ENCODE measurements around the gene ZEB1. TPM values are rescaled to one million over a fixed set of nuclear protein-coding genes. Genes with fewer than 3 reads are reported as not detected.

The ZEB1 gene
- total RNA-seq, 1 donor from 2014 or later: 38.8 TPM

DNA sequence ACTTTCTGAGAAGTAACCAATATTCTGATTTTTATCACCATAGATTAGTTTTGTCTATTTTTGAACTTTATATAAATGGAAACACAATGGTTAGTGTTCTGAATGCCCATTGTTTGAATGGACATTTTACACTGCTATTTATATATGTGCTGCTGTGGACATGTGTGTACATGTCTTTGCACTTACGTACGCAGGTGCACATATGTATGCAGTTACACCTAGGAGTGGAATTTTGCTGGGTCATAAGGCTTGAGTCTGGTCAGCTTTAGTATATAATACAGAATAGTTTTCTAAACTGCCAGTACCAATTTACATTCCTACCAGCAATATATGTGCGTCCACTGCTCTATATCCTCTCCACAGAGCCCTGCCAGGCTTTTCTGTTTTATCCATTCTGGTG, 24.5 kb upstream of the ZEB1 start:
- no peak overlapping the region for H3K4me3 ChIP-seq
- no peaks in the 10 kb centered on the region for H3K9me3 ChIP-seq (ENCODE audit: low read depth)
- no peak overlapping the region for H3K4me2 ChIP-seq
- Mint-ChIP-seq H3K27me3 (ENCODE audit: insufficient read depth, low read depth) (no peaks in the 10 kb centered on the region), H3K4me3 (no peak overlapping the region), H3K9me3 (no peaks in the 10 kb centered on the region), H3K36me3 (no peaks in the 10 kb centered on the region), H3K27ac (no peak overlapping the region), H3K4me1 (no peaks in the 10 kb centered on the region)
- H3K9ac ChIP-seq: no peak overlapping the region
- H3K36me3 ChIP-seq: no peaks in the 10 kb centered on the region
- DNase-seq (ENCODE audit: low spot score): no peak
- H3K79me2 ChIP-seq (ENCODE audit: low read depth): no peaks in the 10 kb centered on the region
- no peak overlapping the region for H2AFZ ChIP-seq (replicated peaks)
- H3K27ac ChIP-seq: no peak overlapping the region
- H3K27me3 ChIP-seq: no peaks in the 10 kb centered on the region
- H4K20me1 ChIP-seq (ENCODE audit: low read depth): no peaks in the 10 kb centered on the region
- no peaks in the 10 kb centered on the region for H3F3A ChIP-seq (ENCODE audit: low read depth)
- TF ChIP-seq CTCF (IDR thresholded peaks at IDR 0.05): no peak
- TF ChIP-seq EZH2 (IDR thresholded peaks at IDR 0.05): no peak
- TF ChIP-seq EZH2phosphoT487 (IDR thresholded peaks at IDR 0.05): no peak
- no peaks in the 10 kb centered on the region for H3K4me1 ChIP-seq

- H3K79me2 ChIP-seq (ENCODE audit: low read depth): no peaks in the 10 kb centered on the region
- no peak overlapping the region for H3K4me2 ChIP-seq
- Mint-ChIP-seq H3K4me3 (no peak overlapping the region), H3K9me3 (no peaks in the 10 kb centered on the region), H3K36me3 (no peaks in the 10 kb centered on the region), H3K27me3 (ENCODE audit: insufficient read depth, low read depth) (no peaks in the 10 kb centered on the region), H3K27ac (no peak overlapping the region), H3K4me1 (no peaks in the 10 kb centered on the region)
- H3K36me3 ChIP-seq: no peaks in the 10 kb centered on the region
- H3K4me1 ChIP-seq: no peaks in the 10 kb centered on the region
- H3K9me3 ChIP-seq (ENCODE audit: low read depth): no peaks in the 10 kb centered on the region
- TF ChIP-seq EZH2 (IDR thresholded peaks at IDR 0.05): no peak
- TF ChIP-seq CTCF (IDR thresholded peaks at IDR 0.05): no peak
- no peak for TF ChIP-seq EZH2phosphoT487 (IDR thresholded peaks at IDR 0.05)
- H4K20me1 ChIP-seq (ENCODE audit: low read depth): no peaks in the 10 kb centered on the region
- H3K9ac ChIP-seq: no peak overlapping the region
- H3K27ac ChIP-seq: no peak overlapping the region
- H3F3A ChIP-seq (ENCODE audit: low read depth): no peaks in the 10 kb centered on the region
- no peak for DNase-seq (ENCODE audit: low spot score)
- no peak overlapping the region for H2AFZ ChIP-seq (replicated peaks)
- no peaks in the 10 kb centered on the region for H3K27me3 ChIP-seq
- H3K4me3 ChIP-seq: no peak overlapping the region
These were observed 22.3 kb upstream of the ZEB1 start for GRCh38 chr10:31296754-31297153.

DNA sequence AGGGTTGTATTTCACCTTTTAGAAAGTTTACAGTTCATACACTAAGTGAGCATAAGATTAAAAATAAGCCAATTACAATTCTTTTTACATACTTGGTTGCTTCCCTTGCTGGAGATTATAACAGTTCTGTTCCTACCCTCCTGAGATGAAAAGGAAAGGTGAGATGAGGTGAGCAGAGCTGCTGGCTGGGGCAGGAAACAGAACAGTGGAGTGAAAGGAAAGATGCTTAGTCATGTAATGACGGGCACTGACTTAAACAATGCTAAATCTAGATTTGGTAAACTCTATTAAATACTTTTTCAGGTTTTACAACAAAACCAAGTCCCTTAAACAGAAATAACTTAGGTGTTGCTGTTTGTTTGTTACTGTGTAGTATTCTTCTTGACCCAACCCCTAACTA, 19.9 kb upstream of the ZEB1 start:
- Histone ChIP-seq H3K9ac (no peak overlapping the region), H2AFZ (replicated peaks) (no peak overlapping the region), H3K4me3 (no peak overlapping the region)

More for the DNA sequence above, 19.9 kb upstream of the ZEB1 start:
- Histone ChIP-seq H4K20me1 (ENCODE audit: low read depth) (no peaks in the 10 kb centered on the region), H3F3A (ENCODE audit: low read depth) (no peaks in the 10 kb centered on the region), H3K27me3 (no peaks in the 10 kb centered on the region), H3K4me1 (no peaks in the 10 kb centered on the region), H3K36me3 (no peaks in the 10 kb centered on the region), H3K4me2 (no peak overlapping the region), H3K27ac (no peak overlapping the region), H3K9me3 (ENCODE audit: low read depth) (no peaks in the 10 kb centered on the region), H3K79me2 (ENCODE audit: low read depth) (no peaks in the 10 kb centered on the region)
- H3K36me3 Mint-ChIP-seq: no peaks in the 10 kb centered on the region
- no peaks in the 10 kb centered on the region for H3K4me1 Mint-ChIP-seq
- no peaks in the 10 kb centered on the region for H3K9me3 Mint-ChIP-seq
- TF ChIP-seq CTCF (IDR thresholded peaks at IDR 0.05): no peak
- no peak for TF ChIP-seq EZH2 (IDR thresholded peaks at IDR 0.05)
- no peak for TF ChIP-seq EZH2phosphoT487 (IDR thresholded peaks at IDR 0.05)
- no peaks in the 10 kb centered on the region for H3K27me3 Mint-ChIP-seq (ENCODE audit: insufficient read depth, low read depth)
- H3K27ac Mint-ChIP-seq: no peak overlapping the region
- H3K4me3 Mint-ChIP-seq: no peak overlapping the region
- no peak for DNase-seq (ENCODE audit: low spot score)

Data from neural progenitor cell (in vitro differentiated cells).